ENCODE data around the gene EIPR1. TPM values are rescaled to one million over a fixed set of nuclear protein-coding genes. Genes with fewer than 3 reads are reported as not detected.

The EIPR1 gene
- total and polyA plus RNA-seq, 9 donors: 6.6 to 16.6 (median 8.9) TPM

DNA sequence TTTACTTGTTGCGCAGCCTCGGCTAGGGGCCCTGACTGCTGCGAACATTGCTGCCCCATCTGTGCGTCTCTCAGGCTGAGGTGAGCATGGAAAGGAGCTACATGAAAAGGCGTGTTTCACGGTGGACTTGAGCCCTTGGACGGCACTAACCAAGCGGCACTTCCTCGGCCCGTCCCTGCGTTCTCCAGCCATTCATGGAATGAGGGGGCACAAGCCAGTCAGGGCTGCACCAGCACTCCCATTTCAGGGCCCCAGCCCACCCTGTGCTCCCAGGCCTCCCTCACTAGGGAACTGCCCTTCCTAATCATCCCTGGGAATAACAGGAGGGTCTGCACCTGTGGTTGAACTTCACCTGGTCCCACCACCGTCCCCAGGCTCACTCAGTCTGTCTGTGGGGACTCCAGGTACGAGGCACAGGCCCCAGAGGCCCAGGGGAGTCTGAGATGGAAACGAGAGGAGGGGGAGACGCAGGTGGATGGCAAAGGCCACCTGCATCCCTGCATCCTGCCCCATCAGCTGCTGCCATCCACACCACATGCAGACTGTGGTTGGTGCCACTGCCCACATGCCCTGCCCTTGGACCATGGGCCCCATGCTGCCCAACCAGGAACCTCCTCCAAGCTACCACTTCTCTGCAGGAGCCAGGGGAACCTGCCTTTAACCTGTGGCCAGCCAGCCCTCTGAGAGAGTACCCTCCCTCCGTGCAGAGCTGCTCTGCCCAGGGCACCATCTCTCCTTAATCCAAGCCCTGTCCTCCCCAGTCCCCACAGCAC lies 99.7 kb downstream of the EIPR1 start:
- H3K36me3 ChIP-seq: no peaks in the 10 kb centered on the region
- no peaks in the 10 kb centered on the region for H3K27me3 ChIP-seq
- peak in 2 of 5 donors; percentile 8 to 10 for DNase-seq
- peaks cover 0 to 3% of the 10 kb centered on the region in 2 donors for H3K9me3 ChIP-seq
- intact Hi-C loops (cut with DNase I): no loop called here
- H3K4me1 ChIP-seq (ENCODE audit: insufficient read depth): peaks cover 4% of the 10 kb centered on the region
- WGBS, 3 donors: 94 to 96% (median 95%) methylated on average over 16 of the region's 16 CpGs
- no peak overlapping the region for H3K27ac ChIP-seq
- no peak for TF ChIP-seq POLR2A (IDR thresholded peaks at IDR 0.05)
- TF ChIP-seq, protein P1, sequence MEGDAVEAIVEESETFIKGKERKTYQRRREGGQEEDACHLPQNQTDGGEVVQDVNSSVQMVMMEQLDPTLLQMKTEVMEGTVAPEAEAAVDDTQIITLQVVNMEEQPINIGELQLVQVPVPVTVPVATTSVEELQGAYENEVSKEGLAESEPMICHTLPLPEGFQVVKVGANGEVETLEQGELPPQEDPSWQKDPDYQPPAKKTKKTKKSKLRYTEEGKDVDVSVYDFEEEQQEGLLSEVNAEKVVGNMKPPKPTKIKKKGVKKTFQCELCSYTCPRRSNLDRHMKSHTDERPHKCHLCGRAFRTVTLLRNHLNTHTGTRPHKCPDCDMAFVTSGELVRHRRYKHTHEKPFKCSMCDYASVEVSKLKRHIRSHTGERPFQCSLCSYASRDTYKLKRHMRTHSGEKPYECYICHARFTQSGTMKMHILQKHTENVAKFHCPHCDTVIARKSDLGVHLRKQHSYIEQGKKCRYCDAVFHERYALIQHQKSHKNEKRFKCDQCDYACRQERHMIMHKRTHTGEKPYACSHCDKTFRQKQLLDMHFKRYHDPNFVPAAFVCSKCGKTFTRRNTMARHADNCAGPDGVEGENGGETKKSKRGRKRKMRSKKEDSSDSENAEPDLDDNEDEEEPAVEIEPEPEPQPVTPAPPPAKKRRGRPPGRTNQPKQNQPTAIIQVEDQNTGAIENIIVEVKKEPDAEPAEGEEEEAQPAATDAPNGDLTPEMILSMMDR (IDR thresholded peaks at IDR 0.05): no peak
- TF ChIP-seq EP300 (IDR thresholded peaks at IDR 0.05): no peak
- H3K4me3 ChIP-seq: no peak overlapping the region

GRCh38 chr2:3277050-3277747 lies 100.4 kb downstream of the EIPR1 start:
- no peaks in the 10 kb centered on the region for H3K36me3 ChIP-seq
- WGBS, 3 donors: 83 to 89% (median 83%) methylated on average over 25 of the region's 25 CpGs
- peaks cover 2% of the 10 kb centered on the region for H3K4me1 ChIP-seq (ENCODE audit: insufficient read depth)
- peaks cover 0 to 3% of the 10 kb centered on the region in 2 donors for H3K9me3 ChIP-seq
- TF ChIP-seq POLR2A (IDR thresholded peaks at IDR 0.05) (no peak), EP300 (IDR thresholded peaks at IDR 0.05) (no peak)
- TF ChIP-seq, protein P1 (IDR thresholded peaks at IDR 0.05): no peak
- intact Hi-C loops (cut with DNase I): no loop called here
- no peaks in the 10 kb centered on the region for H3K27me3 ChIP-seq
- DNase-seq: peak in 2 of 5 donors; percentile 1 to 21
- H3K27ac ChIP-seq: no peak overlapping the region
- H3K4me3 ChIP-seq: no peak overlapping the region

- 96 to 98% (median 97%) methylated on average over 7 of the region's 7 CpGs for WGBS, 3 donors
- H3K4me3 ChIP-seq: no peak overlapping the region
- intact Hi-C loops (cut with DNase I): no loop called here
These were observed 104.9 kb downstream of the EIPR1 start for GRCh38 chr2:3272761-3273160.

GRCh38 chr2:3270095-3270478 lies 107.5 kb downstream of the EIPR1 start:
- no peaks in the 10 kb centered on the region for H3K36me3 ChIP-seq
- no peak overlapping the region for H3K4me3 ChIP-seq
- no peaks in the 10 kb centered on the region for H3K27me3 ChIP-seq
- no peaks in the 10 kb centered on the region for H3K4me1 ChIP-seq (ENCODE audit: insufficient read depth)
- peak in 1 of 5 donors; percentile 4 for DNase-seq
- intact Hi-C loops (cut with DNase I): no loop called here
- peaks cover 0 to 3% of the 10 kb centered on the region in 2 donors for H3K9me3 ChIP-seq
- TF ChIP-seq EP300 (IDR thresholded peaks at IDR 0.05): no peak
- no peak for TF ChIP-seq POLR2A (IDR thresholded peaks at IDR 0.05)
- TF ChIP-seq, protein P1 (IDR thresholded peaks at IDR 0.05): no peak
- 97 to 99% (median 98%) methylated on average over 8 of the region's 8 CpGs for WGBS, 3 donors
- H3K27ac ChIP-seq: no peak overlapping the region

More at GRCh38 chr2:3272761-3273160, 104.9 kb downstream of the EIPR1 start:
- Histone ChIP-seq H3K27me3 (no peaks in the 10 kb centered on the region), H3K9me3 (peaks cover 0 to 3% of the 10 kb centered on the region in 2 donors), H3K36me3 (no peaks in the 10 kb centered on the region), H3K27ac (no peak overlapping the region), H3K4me1 (ENCODE audit: insufficient read depth) (no peaks in the 10 kb centered on the region)
- no peak for TF ChIP-seq POLR2A (IDR thresholded peaks at IDR 0.05)
- TF ChIP-seq, protein P1 (IDR thresholded peaks at IDR 0.05): no peak
- TF ChIP-seq EP300 (IDR thresholded peaks at IDR 0.05): no peak
- no peak for DNase-seq

Data from ovary (tissue), 9 donors.